Measurements from ENCODE around the gene ZMYND8.

Gene ZMYND8

DNA sequence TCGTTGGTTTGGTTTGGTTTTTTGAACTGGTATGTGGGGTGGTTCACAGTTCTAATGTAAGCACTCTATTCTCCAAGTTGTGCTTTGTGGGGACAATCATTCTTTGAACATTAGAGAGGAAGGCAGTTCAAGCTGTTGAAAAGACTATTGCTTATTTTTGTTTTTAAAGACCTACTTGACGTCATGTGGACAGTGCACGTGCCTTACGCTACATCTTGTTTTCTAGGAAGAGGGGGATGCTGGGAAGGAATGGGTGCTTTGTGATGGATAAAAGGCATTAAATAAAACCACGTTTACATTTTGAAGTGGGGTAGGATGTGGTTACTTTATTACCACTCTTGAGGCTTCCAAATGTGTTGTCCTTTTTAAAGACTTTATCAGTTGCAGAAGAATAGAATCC, 168.0 kb downstream of the ZMYND8 start:
- no peaks in the 10 kb centered on the region for H3K4me1 ChIP-seq (ENCODE audit: insufficient read depth, low read length, severe bottlenecking)
- H3K27ac ChIP-seq (ENCODE audit: low read depth, low read length, poor library complexity, severe bottlenecking), result no peak overlapping the region
- H3K36me3 ChIP-seq (ENCODE audit: insufficient read depth, low read length), result no peaks in the 10 kb centered on the region
- no peak overlapping the region for H3K9ac ChIP-seq (ENCODE audit: low read length)
- no peak overlapping the region for H3K4me3 ChIP-seq (ENCODE audit: low read depth, low read length, poor library complexity, severe bottlenecking)
- no peak for TF ChIP-seq CTCF (IDR thresholded peaks at IDR 0.05; ENCODE audit: low read length)
- no peak for TF ChIP-seq EZH2 (IDR thresholded peaks at IDR 0.05; ENCODE audit: borderline replicate concordance, low read length)
- H3K9me3 ChIP-seq (ENCODE audit: low read length), result no peaks in the 10 kb centered on the region
- no peak overlapping the region for H2AFZ ChIP-seq (ENCODE audit: low read length)
- H3F3A ChIP-seq (ENCODE audit: insufficient read depth, low read length), result no peaks in the 10 kb centered on the region
- H3K79me2 ChIP-seq (ENCODE audit: insufficient read depth, low read length), result no peaks in the 10 kb centered on the region
- no peaks in the 10 kb centered on the region for H4K20me1 ChIP-seq (ENCODE audit: insufficient read depth, low read length)
- H3K27me3 ChIP-seq (ENCODE audit: insufficient read depth, low read length), result peaks cover 4% of the 10 kb centered on the region; the same call in 1 of the 2 replicates
- no peak overlapping the region for H3K4me2 ChIP-seq (ENCODE audit: low read length)
- no peaks in the 10 kb centered on the region for H3K9me2 ChIP-seq (ENCODE audit: low read depth, low read length)

DNA sequence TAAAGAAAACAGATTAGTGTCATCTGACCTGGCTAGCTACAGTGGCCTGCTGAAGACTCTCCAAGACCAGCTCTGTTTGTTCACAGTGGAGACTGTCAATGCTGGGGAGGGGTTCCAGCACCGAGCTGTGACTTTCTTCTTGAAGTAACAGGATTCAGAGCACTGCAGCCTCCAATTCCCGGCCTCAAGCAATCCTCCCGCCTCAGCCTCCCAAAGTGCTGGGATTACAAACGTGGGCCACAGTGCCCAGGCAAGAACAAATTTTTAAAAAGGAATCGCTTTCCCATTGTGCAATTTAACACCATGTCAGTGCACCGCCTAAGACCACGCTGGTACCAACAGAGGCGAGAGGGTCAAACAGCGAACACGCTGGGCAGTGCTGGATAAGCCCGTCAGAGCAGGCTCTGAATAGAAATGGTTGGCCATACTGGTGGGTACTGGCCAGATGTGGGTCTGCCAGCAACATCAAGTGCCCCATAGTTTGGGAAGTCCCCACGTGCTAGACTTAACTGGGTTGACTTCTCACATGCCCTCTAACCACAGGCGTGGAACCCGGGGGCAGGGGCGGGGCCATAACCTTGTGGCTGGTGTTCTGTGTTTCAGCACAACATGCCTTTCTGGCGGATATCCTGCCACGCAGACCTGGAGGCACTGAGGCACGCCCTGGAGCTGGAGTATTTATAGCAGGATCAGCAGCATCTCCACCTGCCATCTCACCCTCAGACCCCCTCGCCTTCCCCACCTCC, 168.9 kb downstream of the ZMYND8 start:
- Histone ChIP-seq H3K36me3 (ENCODE audit: insufficient read depth, low read length) (no peaks in the 10 kb centered on the region), H3K79me2 (ENCODE audit: insufficient read depth, low read length) (no peaks in the 10 kb centered on the region)
- TF ChIP-seq CTCF (IDR thresholded peaks at IDR 0.05; ENCODE audit: low read length), result no peak
- TF ChIP-seq EZH2 (IDR thresholded peaks at IDR 0.05; ENCODE audit: borderline replicate concordance, low read length), result no peak

DNA sequence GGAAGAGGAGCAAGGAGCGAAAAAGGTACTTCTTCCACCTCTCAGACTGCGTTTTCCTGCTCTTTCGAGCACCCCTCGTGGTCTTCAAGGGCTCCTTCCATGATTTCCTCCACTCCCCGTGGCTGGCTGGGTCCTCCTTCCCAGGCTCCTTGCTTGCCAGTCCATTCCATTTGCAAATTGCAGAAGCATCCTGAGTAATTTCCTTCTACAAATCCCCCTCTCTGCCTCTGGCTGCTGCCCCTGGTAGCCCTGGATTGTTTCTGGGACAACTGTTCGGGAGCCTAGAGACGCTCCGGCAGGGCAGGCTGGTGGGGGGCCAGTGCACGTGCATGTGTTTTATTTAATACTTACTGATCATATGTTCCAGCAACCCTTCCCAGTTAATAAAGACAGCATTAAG, 173.1 kb downstream of the ZMYND8 start:
- Histone ChIP-seq H3K9me3 (ENCODE audit: low read length) (no peaks in the 10 kb centered on the region), H3K9ac (ENCODE audit: low read length) (no peak overlapping the region), H3K9me2 (ENCODE audit: low read depth, low read length) (no peaks in the 10 kb centered on the region), H3K36me3 (ENCODE audit: insufficient read depth, low read length) (no peaks in the 10 kb centered on the region), H3F3A (ENCODE audit: insufficient read depth, low read length) (no peaks in the 10 kb centered on the region), H3K4me2 (ENCODE audit: low read length) (no peak overlapping the region), H3K27me3 (ENCODE audit: insufficient read depth, low read length) (0 out of 2 replicates have a peak, but pooled peaks cover 4% of the 10 kb centered on the region), H3K4me1 (ENCODE audit: insufficient read depth, low read length, severe bottlenecking) (no peaks in the 10 kb centered on the region), H3K79me2 (ENCODE audit: insufficient read depth, low read length) (no peaks in the 10 kb centered on the region), H2AFZ (ENCODE audit: low read length) (no peak overlapping the region), H4K20me1 (ENCODE audit: insufficient read depth, low read length) (no peaks in the 10 kb centered on the region), H3K4me3 (ENCODE audit: low read depth, low read length, poor library complexity, severe bottlenecking) (no peak overlapping the region), H3K27ac (ENCODE audit: low read depth, low read length, poor library complexity, severe bottlenecking) (no peak overlapping the region)
- no peak for TF ChIP-seq CTCF (IDR thresholded peaks at IDR 0.05; ENCODE audit: low read length)
- TF ChIP-seq EZH2 (IDR thresholded peaks at IDR 0.05; ENCODE audit: borderline replicate concordance, low read length), result no peak

More for the DNA sequence above, 168.9 kb downstream of the ZMYND8 start:
- no peaks in the 10 kb centered on the region for H3K4me1 ChIP-seq (ENCODE audit: insufficient read depth, low read length, severe bottlenecking)
- H2AFZ ChIP-seq (ENCODE audit: low read length), result no peak overlapping the region
- no peak overlapping the region for H3K4me2 ChIP-seq (ENCODE audit: low read length)
- no peaks in the 10 kb centered on the region for H4K20me1 ChIP-seq (ENCODE audit: insufficient read depth, low read length)
- H3K9ac ChIP-seq (ENCODE audit: low read length), result no peak overlapping the region
- H3K27ac ChIP-seq (ENCODE audit: low read depth, low read length, poor library complexity, severe bottlenecking), result no peak overlapping the region
- no peaks in the 10 kb centered on the region for H3K9me2 ChIP-seq (ENCODE audit: low read depth, low read length)
- no peaks in the 10 kb centered on the region for H3K9me3 ChIP-seq (ENCODE audit: low read length)
- peaks cover 4% of the 10 kb centered on the region; the same call in 1 of the 2 replicates for H3K27me3 ChIP-seq (ENCODE audit: insufficient read depth, low read length)
- H3K4me3 ChIP-seq (ENCODE audit: low read depth, low read length, poor library complexity, severe bottlenecking), result no peak overlapping the region
- no peaks in the 10 kb centered on the region for H3F3A ChIP-seq (ENCODE audit: insufficient read depth, low read length)

All from OCI-LY1 (cell line).